ENCODE measurements around the gene TGFBR3L. TPM values are rescaled to one million over a fixed set of nuclear protein-coding genes. Genes with fewer than 3 reads are reported as not detected.

TGFBR3L gene
- polyA plus RNA-seq, 1 donor (not counting 4 experiments of a cell fraction or from before 2014, with no cell fraction given) = 0.28 TPM

DNA sequence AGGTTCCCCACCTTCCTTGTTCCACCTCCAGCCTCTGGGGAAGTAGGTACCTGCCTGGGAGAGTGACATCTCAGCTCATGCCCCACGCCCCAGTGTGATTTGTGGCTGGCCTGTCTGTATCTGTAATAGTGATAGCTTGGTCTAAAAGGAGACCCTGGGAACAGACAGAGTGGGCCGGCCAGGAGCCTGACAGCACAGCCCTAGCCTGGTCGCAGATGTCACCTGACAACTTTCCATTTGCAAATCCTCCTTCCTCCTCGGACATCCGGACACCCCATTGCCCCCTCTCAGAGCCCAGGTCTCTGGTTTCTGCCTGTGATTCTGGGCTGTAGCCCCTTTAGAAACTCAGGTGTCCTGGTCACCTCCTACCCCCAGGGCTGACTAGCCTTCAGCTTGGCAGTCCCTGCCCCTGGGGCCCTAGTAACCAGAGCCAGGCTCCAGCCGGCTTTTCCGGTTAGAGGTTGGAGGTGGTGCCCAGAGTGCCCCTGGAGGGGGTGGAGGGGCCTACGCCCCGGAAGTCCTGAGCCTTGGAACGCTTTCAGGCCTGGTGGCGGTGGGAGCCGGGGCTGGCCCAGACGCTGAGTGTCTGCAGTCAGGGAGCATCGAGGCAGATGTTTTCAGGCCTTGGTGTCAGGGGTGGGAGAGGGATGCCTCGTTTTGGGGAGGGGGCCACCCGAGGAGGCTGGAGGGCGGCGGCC lies 19.9 kb upstream of the TGFBR3L start:
- DNase-seq (ENCODE audit: low read depth, low spot score) (no peak), FAIRE-seq (peak; percentile 58)
- TF ChIP-seq, protein P1, sequence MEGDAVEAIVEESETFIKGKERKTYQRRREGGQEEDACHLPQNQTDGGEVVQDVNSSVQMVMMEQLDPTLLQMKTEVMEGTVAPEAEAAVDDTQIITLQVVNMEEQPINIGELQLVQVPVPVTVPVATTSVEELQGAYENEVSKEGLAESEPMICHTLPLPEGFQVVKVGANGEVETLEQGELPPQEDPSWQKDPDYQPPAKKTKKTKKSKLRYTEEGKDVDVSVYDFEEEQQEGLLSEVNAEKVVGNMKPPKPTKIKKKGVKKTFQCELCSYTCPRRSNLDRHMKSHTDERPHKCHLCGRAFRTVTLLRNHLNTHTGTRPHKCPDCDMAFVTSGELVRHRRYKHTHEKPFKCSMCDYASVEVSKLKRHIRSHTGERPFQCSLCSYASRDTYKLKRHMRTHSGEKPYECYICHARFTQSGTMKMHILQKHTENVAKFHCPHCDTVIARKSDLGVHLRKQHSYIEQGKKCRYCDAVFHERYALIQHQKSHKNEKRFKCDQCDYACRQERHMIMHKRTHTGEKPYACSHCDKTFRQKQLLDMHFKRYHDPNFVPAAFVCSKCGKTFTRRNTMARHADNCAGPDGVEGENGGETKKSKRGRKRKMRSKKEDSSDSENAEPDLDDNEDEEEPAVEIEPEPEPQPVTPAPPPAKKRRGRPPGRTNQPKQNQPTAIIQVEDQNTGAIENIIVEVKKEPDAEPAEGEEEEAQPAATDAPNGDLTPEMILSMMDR (optimal IDR thresholded peaks at IDR 0.05 in 1 of 3, IDR thresholded peaks at IDR 0.05 in 1 of 3, conservative IDR thresholded peaks at IDR 0.05 in 1 of 3; ENCODE audit: extremely low read depth in 1 of 3, insufficient read depth in 2 of 3, low read length in 3 of 3) = peak in 1 of 3 experiments; percentile 10
- TF ChIP-seq EZH2 (IDR thresholded peaks at IDR 0.05; ENCODE audit: low read length) = no peak
- no peak overlapping the region for H2AFZ ChIP-seq (ENCODE audit: control insufficient read depth, low read length)
- H3K27ac ChIP-seq (ENCODE audit: control insufficient read depth, insufficient read depth, low read length) = peak overlapping the region; percentile 61
- H3K79me2 ChIP-seq (ENCODE audit: control insufficient read depth, insufficient read depth, low read length) = peaks cover 9% of the 10 kb centered on the region
- no peaks in the 10 kb centered on the region for H3K27me3 ChIP-seq (ENCODE audit: control insufficient read depth, extremely low read depth, insufficient read depth, low read length)
- no peaks in the 10 kb centered on the region for H3K9me3 ChIP-seq (ENCODE audit: control insufficient read depth, low read depth, low read length)
- no peaks in the 10 kb centered on the region for H4K20me1 ChIP-seq (ENCODE audit: control insufficient read depth, extremely low read depth, insufficient read depth, low read length)
- H3K4me3 ChIP-seq (ENCODE audit: control insufficient read depth in 2 of 3, extremely low read depth in 1 of 3, insufficient read depth in 2 of 3, low read depth in 1 of 3, low read length in 3 of 3) = no peak overlapping the region
- dilution Hi-C loops (cut with MboI; ENCODE audit: extremely low pct_ligation_motif_present, low sequenced_read_pairs) = no loop called here
- H3K9ac ChIP-seq (ENCODE audit: control insufficient read depth, extremely low read depth, insufficient read depth, low read length) = peak overlapping the region; percentile 66
- peak overlapping the region; percentile 48 for H3K4me2 ChIP-seq (ENCODE audit: control insufficient read depth, extremely low read depth, insufficient read depth, low read depth, low read length)
- peaks cover 11 to 12% of the 10 kb centered on the region in 2 experiments for H3K36me3 ChIP-seq (ENCODE audit: control insufficient read depth in 2 of 2, extremely low read depth in 1 of 2, insufficient read depth in 2 of 2, low read length in 2 of 2)
- no peaks in the 10 kb centered on the region for H3K9me1 ChIP-seq (ENCODE audit: control insufficient read depth, extremely low read depth, insufficient read depth, low read length)
- peaks cover 29% of the 10 kb centered on the region for H3K4me1 ChIP-seq (ENCODE audit: control insufficient read depth, extremely low read depth, insufficient read depth, low read length)

DNA sequence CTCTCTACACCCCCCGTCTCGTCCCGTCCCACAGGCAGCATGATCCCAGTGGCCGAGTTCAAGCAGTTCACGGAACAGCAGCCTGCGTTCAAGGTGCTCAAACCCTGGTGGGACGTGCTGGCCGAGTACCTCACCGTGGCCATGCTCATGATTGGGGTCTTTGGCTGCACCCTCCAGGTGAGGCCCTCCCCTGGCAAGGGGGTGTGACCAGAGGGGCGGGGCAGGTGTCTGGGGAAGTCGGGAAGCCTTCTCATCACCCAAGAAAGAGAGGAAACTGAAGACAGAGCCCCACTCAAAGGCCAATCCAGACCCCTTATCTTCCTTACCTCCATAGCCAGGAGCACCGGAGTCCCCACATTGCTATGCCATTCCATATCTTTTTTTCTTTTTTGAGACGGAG lies 19.1 kb upstream of the TGFBR3L start:
- Histone ChIP-seq H2AFZ (ENCODE audit: control insufficient read depth, low read length) (no peak overlapping the region), H3K79me2 (ENCODE audit: control insufficient read depth, insufficient read depth, low read length) (peaks cover 5% of the 10 kb centered on the region), H4K20me1 (ENCODE audit: control insufficient read depth, extremely low read depth, insufficient read depth, low read length) (no peaks in the 10 kb centered on the region), H3K36me3 (ENCODE audit: control insufficient read depth in 2 of 2, extremely low read depth in 1 of 2, insufficient read depth in 2 of 2, low read length in 2 of 2) (peaks cover 12 to 15% of the 10 kb centered on the region in 2 experiments), H3K4me2 (ENCODE audit: control insufficient read depth, extremely low read depth, insufficient read depth, low read depth, low read length) (peak overlapping the region; percentile 48), H3K4me3 (ENCODE audit: control insufficient read depth in 2 of 3, extremely low read depth in 1 of 3, insufficient read depth in 2 of 3, low read depth in 1 of 3, low read length in 3 of 3) (no peak overlapping the region), H3K9me3 (ENCODE audit: control insufficient read depth, low read depth, low read length) (no peaks in the 10 kb centered on the region), H3K9ac (ENCODE audit: control insufficient read depth, extremely low read depth, insufficient read depth, low read length) (peak overlapping the region; percentile 66), H3K27ac (ENCODE audit: control insufficient read depth, insufficient read depth, low read length) (peak overlapping the region; percentile 61), H3K9me1 (ENCODE audit: control insufficient read depth, extremely low read depth, insufficient read depth, low read length) (no peaks in the 10 kb centered on the region), H3K4me1 (ENCODE audit: control insufficient read depth, extremely low read depth, insufficient read depth, low read length) (peaks cover 37% of the 10 kb centered on the region), H3K27me3 (ENCODE audit: control insufficient read depth, extremely low read depth, insufficient read depth, low read length) (no peaks in the 10 kb centered on the region)
- no peak for FAIRE-seq
- DNase-seq (ENCODE audit: low read depth, low spot score) = no peak
- TF ChIP-seq EZH2 (IDR thresholded peaks at IDR 0.05; ENCODE audit: low read length) = no peak
- TF ChIP-seq, protein P1 (optimal IDR thresholded peaks at IDR 0.05 in 1 of 3, IDR thresholded peaks at IDR 0.05 in 1 of 3, conservative IDR thresholded peaks at IDR 0.05 in 1 of 3; ENCODE audit: extremely low read depth in 1 of 3, insufficient read depth in 2 of 3, low read length in 3 of 3) = no peak
- dilution Hi-C loops (cut with MboI; ENCODE audit: extremely low pct_ligation_motif_present, low sequenced_read_pairs) = no loop called here

Data from keratinocyte (primary cell).